Breast epithelium (tissue), 4 donors: ENCODE data around the gene SUFU. TPM values are rescaled to one million over a fixed set of nuclear protein-coding genes. Genes with fewer than 3 reads are reported as not detected.

Experiments used
- DNase-seq, 2 donors: peaks; one replicate each; pipeline ENCODE4 v3.0.0-alpha.2; 2019; ENCODE audit warnings: low spot score in 2 of 2
- H3K27ac ChIP-seq, 2 donors: fragments of 200-600 bp; sonication (generic) in 1 of 2; one replicate each; pipeline ENCODE4 v1.5.1; 2016 to 2019; ENCODE audit warnings: mild to moderate bottlenecking in 1 of 2
- H3K27me3 ChIP-seq, 2 donors: fragments of 200-600 bp; sonication (generic) in 1 of 2; one replicate each; pipeline versions ENCODE4 v1.5.1 to v1.6.0; 2017 to 2019; ENCODE audit warnings: control low read depth in 1 of 2, mild to moderate bottlenecking in 1 of 2
- H3K36me3 ChIP-seq: fragments of 200-600 bp; one replicate; pipeline ENCODE4 v1.5.1; 2019
- H3K4me1 ChIP-seq, 2 donors: fragments of 200-600 bp; sonication (generic); one replicate each; pipeline ENCODE4 v1.5.1; 2016 to 2019; ENCODE audit warnings: control low read depth in 1 of 2
- H3K4me3 ChIP-seq, 3 donors: fragments of 200-600 bp; sonication (generic); 1 replicate in 2 of 3; 2 replicates in 1 of 3; pipeline ENCODE4 v1.5.1; 2016 to 2019; ENCODE audit warnings: mild to moderate bottlenecking in 3 of 3, moderate library complexity in 2 of 3
- H3K9me3 ChIP-seq, 2 donors: fragments of 200-600 bp; sonication (generic) in 1 of 2; one replicate each; pipeline ENCODE4 v1.5.1; 2016 to 2019; ENCODE audit warnings: control low read depth in 1 of 2
- CTCF ChIP-seq, 3 donors: fragments of 450-650 bp; IDR thresholded peaks; one replicate each; pipeline ENCODE4 v1.5.1; 2016 to 2017; ENCODE audit warnings: antibody characterized with exemption in 3 of 3, mild to moderate bottlenecking in 3 of 3, moderate library complexity in 3 of 3
- POLR2A ChIP-seq: fragments of 450-650 bp; IDR thresholded peaks from one replicate; pipeline ENCODE4 v1.6.1; 2016; ENCODE audit warnings: antibody characterized with exemption, mild to moderate bottlenecking, moderate library complexity
- POLR2AphosphoS5 ChIP-seq, 3 donors: sonication (generic); formaldehyde crosslinking; IDR thresholded peaks; one replicate each; pipeline ENCODE4 v1.6.1; 2017; ENCODE audit warnings: antibody characterized with exemption in 3 of 3
- intact Hi-C: fragments of 100-400 bp; cut with DNase I; formaldehyde crosslinking; loops from one replicate; pipeline ENCODE4 v1.15.1; 2023; ENCODE audit warnings: low total_unique reads
- total RNA-seq, 3 donors: library from RNA; depleted of rRNA; stranded (reverse); fragments of >200 nt; gene quantifications; one replicate each; pipeline ENCODE4 v1.1.0, GENCODE V29; 2016

The SUFU gene
- total RNA-seq, 3 donors from 2014 or later: 6.2 to 9.1 (median 8.6) TPM

- no peak overlapping the region for H3K27ac ChIP-seq
- no peaks in the 10 kb centered on the region for H3K9me3 ChIP-seq
- intact Hi-C loops: no loop called here
- H3K4me3 ChIP-seq: no peak overlapping the region
- no peaks in the 10 kb centered on the region for H3K4me1 ChIP-seq
- TF ChIP-seq POLR2A (no peak), POLR2AphosphoS5 (IDR thresholded peaks at IDR 0.05) (no peak), CTCF (IDR thresholded peaks at IDR 0.05) (no peak)
- DNase-seq: no peak
- H3K27me3 ChIP-seq: no peaks in the 10 kb centered on the region
- H3K36me3 ChIP-seq: no peaks in the 10 kb centered on the region
These were observed 34.2 kb downstream of the SUFU start for GRCh38 chr10:102537948-102538347.

- Histone ChIP-seq H3K4me3 (no peak overlapping the region), H3K4me1 (no peaks in the 10 kb centered on the region), H3K27ac (no peak overlapping the region), H3K36me3 (no peaks in the 10 kb centered on the region), H3K9me3 (no peaks in the 10 kb centered on the region), H3K27me3 (no peaks in the 10 kb centered on the region)
- intact Hi-C loops: no loop called here
- no peak for DNase-seq
- no peak for TF ChIP-seq CTCF (IDR thresholded peaks at IDR 0.05)
- TF ChIP-seq POLR2AphosphoS5 (IDR thresholded peaks at IDR 0.05): no peak
- no peak for TF ChIP-seq POLR2A
These were observed 35.0 kb downstream of the SUFU start for GRCh38 chr10:102538811-102539210.

GRCh38 chr10:102540023-102540422, 36.3 kb downstream of the SUFU start:
- no peaks in the 10 kb centered on the region for H3K36me3 ChIP-seq
- intact Hi-C loops: no loop called here
- no peaks in the 10 kb centered on the region for H3K4me1 ChIP-seq
- no peak for TF ChIP-seq POLR2A
- TF ChIP-seq CTCF (IDR thresholded peaks at IDR 0.05): no peak
- TF ChIP-seq POLR2AphosphoS5 (IDR thresholded peaks at IDR 0.05): no peak
- no peak overlapping the region for H3K4me3 ChIP-seq
- no peaks in the 10 kb centered on the region for H3K9me3 ChIP-seq
- no peak overlapping the region for H3K27ac ChIP-seq
- no peak for DNase-seq
- no peaks in the 10 kb centered on the region for H3K27me3 ChIP-seq

- intact Hi-C loops: no loop called here
- DNase-seq: no peak
- no peak overlapping the region for H3K4me3 ChIP-seq
- H3K9me3 ChIP-seq: no peaks in the 10 kb centered on the region
- H3K27me3 ChIP-seq: no peaks in the 10 kb centered on the region
- H3K27ac ChIP-seq: no peak overlapping the region
- H3K4me1 ChIP-seq: peaks cover 3 to 10% of the 10 kb centered on the region in 2 donors
- H3K36me3 ChIP-seq: no peaks in the 10 kb centered on the region
- TF ChIP-seq POLR2A (no peak), CTCF (IDR thresholded peaks at IDR 0.05) (no peak), POLR2AphosphoS5 (IDR thresholded peaks at IDR 0.05) (no peak)
These were observed 39.1 kb downstream of the SUFU start for GRCh38 chr10:102542800-102543418.

GRCh38 chr10:102545265-102545871, 41.6 kb downstream of the SUFU start:
- TF ChIP-seq POLR2A: no peak
- intact Hi-C loops: no loop called here
- H3K4me3 ChIP-seq: no peak overlapping the region
- DNase-seq: no peak
- H3K36me3 ChIP-seq: no peaks in the 10 kb centered on the region
- H3K27ac ChIP-seq: no peak overlapping the region
- H3K9me3 ChIP-seq: no peaks in the 10 kb centered on the region
- no peaks in the 10 kb centered on the region for H3K27me3 ChIP-seq
- H3K4me1 ChIP-seq: peaks cover 3 to 10% of the 10 kb centered on the region in 2 donors
